Caco-2 (cell line): ENCODE results near the gene OR5B21. TPM values are rescaled to one million over a fixed set of nuclear protein-coding genes. Genes with fewer than 3 reads are reported as not detected.

Source experiments
- BruUV-seq: library from RNA; stranded (reverse); fragments of 400-500 nt; replicated peaks from 2 replicates; lab custom pipeline; 2021; lab: Mats Ljungman, UMichigan
- CTCF ChIA-PET: fragments of 300-600 bp; sonication (Branson Sonifier 250); formaldehyde crosslinking; loops from one replicate; lab custom pipeline; 2022; ENCODE audit warnings: antibody characterized with exemption; lab: Charles Lee
- POLR2A ChIA-PET: fragments of 300-600 bp; sonication (Branson Sonifier 250); formaldehyde crosslinking; loops from one replicate; lab custom pipeline; 2022; ENCODE audit warnings: antibody characterized with exemption; lab: Charles Lee
- DNase-seq, 2 experiments: peaks; one replicate each; pipeline versions ENCODE4 v3.0.0 to v3.0.0-alpha.2; 2020 to 2022
- H3K27me3 ChIP-seq: replicated peaks from 2 replicates; pipeline ENCODE4 v1.6.0; 2011; ENCODE audit warnings: low read length; ENCODE audit not compliant: control insufficient read depth, insufficient read depth
- H3K36me3 ChIP-seq: 2 replicates; pipeline ENCODE4 v1.5.1; 2011; ENCODE audit warnings: low read length; ENCODE audit not compliant: control insufficient read depth, insufficient read depth
- H3K4me1 ChIP-seq: fragments of 250-450 bp; sonication (Bioruptor Pico); 2 replicates; pipeline ENCODE4 v1.5.1; 2020; ENCODE audit warnings: mild to moderate bottlenecking
- H3K4me3 ChIP-seq: 2 replicates; pipeline ENCODE4 v1.5.1; 2011; ENCODE audit warnings: low read depth, mild to moderate bottlenecking, control low read depth, low read length
- H3K9me3 ChIP-seq: fragments of 250-450 bp; sonication (Bioruptor Pico); 2 replicates; pipeline ENCODE4 v1.5.1; 2020; ENCODE audit warnings: mild to moderate bottlenecking, moderate library complexity
- H3K27ac Mint-ChIP-seq: one replicate; pipeline ENCODE4 v1.8.0; 2022; ENCODE audit warnings: mixed read lengths; ENCODE audit not compliant: unreplicated experiment
- H3K27me3 Mint-ChIP-seq: one replicate; pipeline ENCODE4 v1.8.0; 2022; ENCODE audit warnings: mixed read lengths; ENCODE audit not compliant: insufficient read depth, unreplicated experiment
- H3K36me3 Mint-ChIP-seq: one replicate; pipeline ENCODE4 v1.8.0; 2022; ENCODE audit warnings: mild to moderate bottlenecking, mixed read lengths; ENCODE audit not compliant: insufficient read depth, unreplicated experiment
- H3K4me1 Mint-ChIP-seq: one replicate; pipeline ENCODE4 v1.8.0; 2022; ENCODE audit warnings: low read depth, mixed read lengths; ENCODE audit not compliant: unreplicated experiment
- H3K4me3 Mint-ChIP-seq: one replicate; pipeline ENCODE4 v1.8.0; 2022; ENCODE audit warnings: mild to moderate bottlenecking, moderate library complexity, mixed read lengths; ENCODE audit not compliant: unreplicated experiment
- H3K9me3 Mint-ChIP-seq: one replicate; pipeline ENCODE4 v1.8.0; 2022; ENCODE audit warnings: mixed read lengths; ENCODE audit not compliant: unreplicated experiment
- intact Hi-C: fragments of 100-400 bp; cut with micrococcal nuclease; formaldehyde crosslinking; loops from one replicate; pipeline ENCODE4 v1.10.0; 2022; ENCODE audit not compliant: unreplicated experiment
- total RNA-seq: library from RNA; stranded (reverse); gene quantifications from 2 replicates; pipeline ENCODE4 v1.2.3, GENCODE V29; 2022
- TF ChIP-seq, protein P1 (sequence below), 2 experiments: fragments of 200-600 bp in 1 of 2; IDR thresholded peaks; 1 replicate in 1 of 2; 2 replicates in 1 of 2; pipeline versions ENCODE4 v1.5.1 to v1.8.0; 2011 to 2022; ENCODE audit warnings: antibody characterized with exemption in 1 of 2, control low read depth in 1 of 2, inconsistent platforms in 1 of 2, low read depth in 1 of 2, low read length in 1 of 2, mild to moderate bottlenecking in 1 of 2, moderate library complexity in 1 of 2; ENCODE audit not compliant: insufficient read depth in 1 of 2, severe bottlenecking in 1 of 2, unreplicated experiment in 1 of 2

The OR5B21 gene
- total RNA-seq, 1 experiment from 2014 or later, result not detected

DNA sequence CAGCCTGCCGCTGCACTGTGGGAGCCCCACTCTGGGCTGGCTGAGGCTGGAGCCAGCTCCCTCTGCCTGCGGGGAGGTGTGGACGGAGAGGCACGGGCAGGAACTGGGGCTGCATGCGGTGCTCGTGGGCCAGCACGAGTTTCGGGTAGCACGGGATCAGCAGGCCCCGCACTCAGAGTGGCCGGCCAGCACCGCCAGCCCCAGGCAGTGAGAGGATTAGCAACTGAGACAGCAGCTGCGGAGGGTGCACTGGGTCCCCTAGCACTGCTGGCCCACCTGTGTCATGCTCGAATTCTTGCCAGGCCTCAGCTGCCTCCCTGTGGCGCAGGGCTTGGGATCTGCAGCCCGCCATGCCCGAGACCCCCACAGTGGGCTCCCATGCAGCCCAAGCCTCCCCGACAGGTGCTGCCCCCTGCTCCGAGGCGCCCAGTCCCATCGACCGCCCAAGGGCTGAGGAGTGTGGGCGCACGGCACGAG, 24.0 kb upstream of the OR5B21 start:
- H3K9me3 Mint-ChIP-seq, result peaks cover 10% of the 10 kb centered on the region
- H3K4me3 ChIP-seq, result no peak overlapping the region

DNA sequence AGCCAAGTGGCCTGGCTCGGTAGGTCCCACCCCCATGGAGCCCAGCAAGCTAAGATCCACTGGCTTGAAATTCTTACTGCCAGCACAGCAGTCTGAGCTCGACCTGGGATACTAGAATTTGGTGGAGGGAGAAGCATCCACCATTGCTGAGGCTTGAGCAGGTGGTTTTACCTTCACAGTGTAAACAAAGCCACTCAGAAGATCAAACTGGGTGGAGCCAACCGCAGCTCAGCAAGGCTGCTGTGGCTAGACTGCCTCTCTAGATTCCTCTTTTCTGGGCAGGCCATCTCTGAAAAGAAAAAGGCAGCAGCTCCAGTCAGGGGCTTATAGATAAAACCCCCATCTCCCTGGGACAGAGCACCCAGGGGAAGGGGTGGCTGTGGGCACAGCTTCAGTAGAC, 22.3 kb upstream of the OR5B21 start:
- no peaks in the 10 kb centered on the region for H3K36me3 Mint-ChIP-seq
- peaks cover 6% of the 10 kb centered on the region for H3K4me1 Mint-ChIP-seq
- ChIA-PET CTCF (no interaction called here), POLR2A (no interaction called here)
- no TSS peak for BruUV-seq
- intact Hi-C loops, result no loop called here
- peaks cover 10% of the 10 kb centered on the region for H3K9me3 Mint-ChIP-seq
- Histone ChIP-seq H3K9me3 (no peaks in the 10 kb centered on the region), H3K4me1 (no peaks in the 10 kb centered on the region), H3K4me3 (no peak overlapping the region), H3K36me3 (no peaks in the 10 kb centered on the region), H3K27me3 (no peaks in the 10 kb centered on the region)
- DNase-seq, result no peak
- H3K27ac Mint-ChIP-seq, result no peak overlapping the region
- no peaks in the 10 kb centered on the region for H3K27me3 Mint-ChIP-seq
- TF ChIP-seq, protein P1, sequence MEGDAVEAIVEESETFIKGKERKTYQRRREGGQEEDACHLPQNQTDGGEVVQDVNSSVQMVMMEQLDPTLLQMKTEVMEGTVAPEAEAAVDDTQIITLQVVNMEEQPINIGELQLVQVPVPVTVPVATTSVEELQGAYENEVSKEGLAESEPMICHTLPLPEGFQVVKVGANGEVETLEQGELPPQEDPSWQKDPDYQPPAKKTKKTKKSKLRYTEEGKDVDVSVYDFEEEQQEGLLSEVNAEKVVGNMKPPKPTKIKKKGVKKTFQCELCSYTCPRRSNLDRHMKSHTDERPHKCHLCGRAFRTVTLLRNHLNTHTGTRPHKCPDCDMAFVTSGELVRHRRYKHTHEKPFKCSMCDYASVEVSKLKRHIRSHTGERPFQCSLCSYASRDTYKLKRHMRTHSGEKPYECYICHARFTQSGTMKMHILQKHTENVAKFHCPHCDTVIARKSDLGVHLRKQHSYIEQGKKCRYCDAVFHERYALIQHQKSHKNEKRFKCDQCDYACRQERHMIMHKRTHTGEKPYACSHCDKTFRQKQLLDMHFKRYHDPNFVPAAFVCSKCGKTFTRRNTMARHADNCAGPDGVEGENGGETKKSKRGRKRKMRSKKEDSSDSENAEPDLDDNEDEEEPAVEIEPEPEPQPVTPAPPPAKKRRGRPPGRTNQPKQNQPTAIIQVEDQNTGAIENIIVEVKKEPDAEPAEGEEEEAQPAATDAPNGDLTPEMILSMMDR (IDR thresholded peaks at IDR 0.05; ENCODE audit: insufficient read depth in 1 of 2, low read depth in 1 of 2, low read length in 1 of 2, severe bottlenecking in 1 of 2, unreplicated experiment in 1 of 2), result no peak
- H3K4me3 Mint-ChIP-seq, result no peak overlapping the region

More for the DNA sequence above, 24.0 kb upstream of the OR5B21 start:
- H3K27me3 ChIP-seq, result no peaks in the 10 kb centered on the region
- BruUV-seq, result no TSS peak
- intact Hi-C loops, result no loop called here
- Mint-ChIP-seq H3K4me1 (peaks cover 6% of the 10 kb centered on the region), H3K27ac (no peak overlapping the region), H3K27me3 (no peaks in the 10 kb centered on the region), H3K36me3 (no peaks in the 10 kb centered on the region), H3K4me3 (no peak overlapping the region)
- no peaks in the 10 kb centered on the region for H3K4me1 ChIP-seq
- TF ChIP-seq, protein P1 (IDR thresholded peaks at IDR 0.05; ENCODE audit: insufficient read depth in 1 of 2, low read depth in 1 of 2, low read length in 1 of 2, severe bottlenecking in 1 of 2, unreplicated experiment in 1 of 2), result no peak
- H3K9me3 ChIP-seq, result no peaks in the 10 kb centered on the region
- no peaks in the 10 kb centered on the region for H3K36me3 ChIP-seq
- ChIA-PET CTCF (no interaction called here), POLR2A (no interaction called here)
- DNase-seq, result no peak

DNA sequence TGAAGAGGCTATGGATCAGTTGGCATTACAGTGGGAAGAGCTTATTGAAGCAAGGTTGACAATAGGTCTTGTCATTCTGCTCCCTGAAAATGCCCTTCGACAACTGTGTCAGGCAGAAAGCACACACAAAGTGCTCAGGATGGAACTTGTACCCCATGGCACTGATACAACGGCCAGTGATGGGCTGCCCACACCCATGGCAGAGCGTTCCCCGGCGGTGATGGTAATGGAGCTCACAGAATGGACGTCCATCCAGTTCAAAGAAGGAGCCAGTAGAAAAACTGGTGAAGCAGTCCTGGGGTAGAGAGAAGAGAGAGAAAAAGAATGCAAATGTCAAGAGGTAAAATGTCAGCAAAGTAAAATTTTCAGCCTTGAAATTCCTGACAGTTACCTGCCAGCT, 19.5 kb upstream of the OR5B21 start:
- POLR2A ChIA-PET, result no interaction called here
- no peak for DNase-seq
- no peaks in the 10 kb centered on the region for H3K36me3 ChIP-seq
- H3K27me3 Mint-ChIP-seq, result no peaks in the 10 kb centered on the region
- no peaks in the 10 kb centered on the region for H3K9me3 ChIP-seq
- H3K4me3 Mint-ChIP-seq, result no peak overlapping the region
- no peaks in the 10 kb centered on the region for H3K4me1 Mint-ChIP-seq
- intact Hi-C loops, result loop anchor here (10.0 kb wide), 1 partner anchor 1183 kb away; no protein-coding TSS in a partner anchor
- CTCF ChIA-PET, result no interaction called here
- BruUV-seq, result no TSS peak
- TF ChIP-seq, protein P1 (IDR thresholded peaks at IDR 0.05; ENCODE audit: insufficient read depth in 1 of 2, low read depth in 1 of 2, low read length in 1 of 2, severe bottlenecking in 1 of 2, unreplicated experiment in 1 of 2), result no peak
- no peaks in the 10 kb centered on the region for H3K4me1 ChIP-seq
- H3K4me3 ChIP-seq, result no peak overlapping the region
- no peaks in the 10 kb centered on the region for H3K36me3 Mint-ChIP-seq
- no peaks in the 10 kb centered on the region for H3K27me3 ChIP-seq
- peaks cover 10% of the 10 kb centered on the region for H3K9me3 Mint-ChIP-seq
- no peak overlapping the region for H3K27ac Mint-ChIP-seq
